ENCODE measurements around the gene WT1.

DNA sequence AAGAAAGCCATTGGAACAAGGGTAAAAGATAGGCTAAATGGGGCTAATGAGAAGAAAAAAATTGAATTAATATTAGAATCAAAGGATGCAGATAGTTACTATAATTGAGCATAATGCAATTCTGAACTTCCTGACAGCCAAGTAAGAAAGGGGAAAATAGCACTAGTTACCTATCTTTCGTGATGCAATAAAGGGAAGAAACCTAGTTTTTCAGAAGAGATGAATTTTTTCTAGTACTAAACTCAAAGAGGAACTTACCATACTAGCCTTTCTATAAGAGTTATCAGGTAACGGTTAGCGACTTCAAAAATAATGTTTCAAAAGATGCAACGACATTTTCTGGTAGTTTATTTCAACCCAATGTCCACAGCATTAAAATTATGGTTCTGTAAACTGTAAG is 8.8 kb upstream of the WT1 start:
- TF ChIP-seq TCF12 (IDR thresholded peaks at IDR 0.05; ENCODE audit: low read depth) (no peak), MAX (IDR thresholded peaks at IDR 0.05) (no peak), EP300 (IDR thresholded peaks at IDR 0.05; ENCODE audit: borderline replicate concordance) (no peak), EGR1 (IDR thresholded peaks at IDR 0.05) (no peak), TEAD4 (IDR thresholded peaks at IDR 0.05) (no peak)
- TF ChIP-seq, protein P1, sequence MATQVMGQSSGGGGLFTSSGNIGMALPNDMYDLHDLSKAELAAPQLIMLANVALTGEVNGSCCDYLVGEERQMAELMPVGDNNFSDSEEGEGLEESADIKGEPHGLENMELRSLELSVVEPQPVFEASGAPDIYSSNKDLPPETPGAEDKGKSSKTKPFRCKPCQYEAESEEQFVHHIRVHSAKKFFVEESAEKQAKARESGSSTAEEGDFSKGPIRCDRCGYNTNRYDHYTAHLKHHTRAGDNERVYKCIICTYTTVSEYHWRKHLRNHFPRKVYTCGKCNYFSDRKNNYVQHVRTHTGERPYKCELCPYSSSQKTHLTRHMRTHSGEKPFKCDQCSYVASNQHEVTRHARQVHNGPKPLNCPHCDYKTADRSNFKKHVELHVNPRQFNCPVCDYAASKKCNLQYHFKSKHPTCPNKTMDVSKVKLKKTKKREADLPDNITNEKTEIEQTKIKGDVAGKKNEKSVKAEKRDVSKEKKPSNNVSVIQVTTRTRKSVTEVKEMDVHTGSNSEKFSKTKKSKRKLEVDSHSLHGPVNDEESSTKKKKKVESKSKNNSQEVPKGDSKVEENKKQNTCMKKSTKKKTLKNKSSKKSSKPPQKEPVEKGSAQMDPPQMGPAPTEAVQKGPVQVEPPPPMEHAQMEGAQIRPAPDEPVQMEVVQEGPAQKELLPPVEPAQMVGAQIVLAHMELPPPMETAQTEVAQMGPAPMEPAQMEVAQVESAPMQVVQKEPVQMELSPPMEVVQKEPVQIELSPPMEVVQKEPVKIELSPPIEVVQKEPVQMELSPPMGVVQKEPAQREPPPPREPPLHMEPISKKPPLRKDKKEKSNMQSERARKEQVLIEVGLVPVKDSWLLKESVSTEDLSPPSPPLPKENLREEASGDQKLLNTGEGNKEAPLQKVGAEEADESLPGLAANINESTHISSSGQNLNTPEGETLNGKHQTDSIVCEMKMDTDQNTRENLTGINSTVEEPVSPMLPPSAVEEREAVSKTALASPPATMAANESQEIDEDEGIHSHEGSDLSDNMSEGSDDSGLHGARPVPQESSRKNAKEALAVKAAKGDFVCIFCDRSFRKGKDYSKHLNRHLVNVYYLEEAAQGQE (IDR thresholded peaks at IDR 0.05; ENCODE audit: low read depth), result no peak
